HUES64 (cell line): ENCODE measurements around the gene NUMA1.

ENCODE experiments used
- H3K27ac ChIP-seq: 2 replicates; pipeline ENCODE4 v1.7.0; 2013; ENCODE audit warnings: low read depth, low read length, inconsistent platforms
- H3K27me3 ChIP-seq: 2 replicates; pipeline ENCODE4 v1.6.1; 2013; ENCODE audit warnings: mild to moderate bottlenecking, low read length; ENCODE audit not compliant: insufficient read depth
- H3K36me3 ChIP-seq: 2 replicates; pipeline ENCODE4 v1.6.1; 2013; ENCODE audit warnings: mild to moderate bottlenecking, low read length; ENCODE audit not compliant: insufficient read depth
- H3K4me1 ChIP-seq: 2 replicates; pipeline ENCODE4 v1.6.1; 2013; ENCODE audit warnings: mild to moderate bottlenecking, low read length, moderate library complexity; ENCODE audit not compliant: insufficient read depth
- H3K4me3 ChIP-seq: 2 replicates; pipeline ENCODE4 v1.5.1; 2013; ENCODE audit warnings: mild to moderate bottlenecking, low read length, moderate library complexity
- H3K9ac ChIP-seq: 2 replicates; pipeline ENCODE4 v1.6.1; 2013; ENCODE audit warnings: mild to moderate bottlenecking, low read depth, low read length
- H3K9me3 ChIP-seq: 2 replicates; pipeline ENCODE4 v1.6.1; 2013; ENCODE audit warnings: low read depth, low read length; ENCODE audit not compliant: insufficient read depth
- WGBS: fragments of 150-250, 120-280 bp; methylation state at CpG from one replicate; pipeline ENCODE4 v1.1.7; 2013; ENCODE audit warnings: missing lambda C conversion rate; 5-methylcytosine and 5-hydroxymethylcytosine counted together

NUMA1 gene

GRCh38 chr11:71998649-71999310, 81.6 kb downstream of the NUMA1 start, which contains the start of gene IL18BP:
Gene IL18BP (plus strand): TSS chr11:71998909. CDS start chr11:71999985, 1,076 bp downstream.
- H3K9me3 ChIP-seq, result no peaks in the 10 kb centered on the region
- WGBS, result 92% methylated on average over 11 of the region's 11 CpGs
- H3K27ac ChIP-seq, result no peak within 1 kb of the TSS
- no peak within 1 kb of the TSS for H3K9ac ChIP-seq
- no peak within 1 kb of the TSS for H3K4me3 ChIP-seq
- peaks cover 27% of the 10 kb centered on the region for H3K36me3 ChIP-seq
- H3K4me1 ChIP-seq, result no peaks in the 10 kb centered on the region
- H3K27me3 ChIP-seq, result no peaks in the 10 kb centered on the region

- H3K36me3 ChIP-seq, result peaks cover 20% of the 10 kb centered on the region
These were observed 82.3 kb downstream of the NUMA1 start for GRCh38 chr11:71998061-71998460.

GRCh38 chr11:71997594-71997993, 82.7 kb downstream of the NUMA1 start:
- H3K36me3 ChIP-seq, result peaks cover 15% of the 10 kb centered on the region
- H3K27me3 ChIP-seq, result no peaks in the 10 kb centered on the region
- H3K27ac ChIP-seq, result no peak overlapping the region
- H3K4me1 ChIP-seq, result no peaks in the 10 kb centered on the region
- H3K9ac ChIP-seq, result no peak overlapping the region
- no peak overlapping the region for H3K4me3 ChIP-seq
- no peaks in the 10 kb centered on the region for H3K9me3 ChIP-seq
- 91% methylated on average over 3 of the region's 3 CpGs for WGBS

More at GRCh38 chr11:71998061-71998460, 82.3 kb downstream of the NUMA1 start:
- H3K27me3 ChIP-seq, result no peaks in the 10 kb centered on the region
- no peak overlapping the region for H3K9ac ChIP-seq
- no peaks in the 10 kb centered on the region for H3K9me3 ChIP-seq
- H3K4me3 ChIP-seq, result no peak overlapping the region
- no peak overlapping the region for H3K27ac ChIP-seq
- 91% methylated on average over 2 of the region's 2 CpGs for WGBS
- H3K4me1 ChIP-seq, result no peaks in the 10 kb centered on the region

GRCh38 chr11:71996946-71997345, 83.4 kb downstream of the NUMA1 start:
- Histone ChIP-seq H3K4me1 (no peaks in the 10 kb centered on the region), H3K4me3 (no peak overlapping the region), H3K27ac (no peak overlapping the region), H3K27me3 (no peaks in the 10 kb centered on the region), H3K9me3 (no peaks in the 10 kb centered on the region), H3K9ac (no peak overlapping the region), H3K36me3 (peaks cover 9% of the 10 kb centered on the region; the same call in 1 of the 2 replicates)
- 90% methylated on average over 8 of the region's 8 CpGs for WGBS

- Histone ChIP-seq H3K27ac (no peak overlapping the region), H3K27me3 (no peaks in the 10 kb centered on the region), H3K9ac (no peak overlapping the region), H3K4me1 (no peaks in the 10 kb centered on the region), H3K9me3 (no peaks in the 10 kb centered on the region), H3K36me3 (peaks cover 5% of the 10 kb centered on the region; the same call in 1 of the 2 replicates), H3K4me3 (no peak overlapping the region)
- 92% methylated on average over 4 of the region's 4 CpGs for WGBS
These were observed 83.8 kb downstream of the NUMA1 start for GRCh38 chr11:71996517-71996916.

- Histone ChIP-seq H3K4me1 (no peaks in the 10 kb centered on the region), H3K9ac (no peak overlapping the region), H3K27me3 (no peaks in the 10 kb centered on the region), H3K27ac (no peak overlapping the region), H3K4me3 (no peak overlapping the region), H3K36me3 (peaks cover 11% of the 10 kb centered on the region), H3K9me3 (no peaks in the 10 kb centered on the region)
- WGBS, result 93% methylated on average over 3 of the region's 3 CpGs
These were observed 84.5 kb downstream of the NUMA1 start for GRCh38 chr11:71995726-71996291.

- Histone ChIP-seq H3K36me3 (peaks cover 21% of the 10 kb centered on the region), H3K9ac (no peak overlapping the region), H3K9me3 (no peaks in the 10 kb centered on the region), H3K27ac (no peak overlapping the region), H3K27me3 (no peaks in the 10 kb centered on the region), H3K4me3 (no peak overlapping the region), H3K4me1 (no peaks in the 10 kb centered on the region)
- WGBS, result 86% methylated on average over 3 of the region's 3 CpGs
These were observed 85.6 kb downstream of the NUMA1 start for GRCh38 chr11:71994786-71995185.

- Histone ChIP-seq H3K9ac (no peak overlapping the region), H3K27ac (no peak overlapping the region), H3K9me3 (no peaks in the 10 kb centered on the region), H3K27me3 (no peaks in the 10 kb centered on the region), H3K4me3 (no peak overlapping the region), H3K36me3 (peaks cover 31% of the 10 kb centered on the region), H3K4me1 (no peaks in the 10 kb centered on the region)
- 96% methylated on average over 3 of the region's 3 CpGs for whole genome bisulfite sequencing
These were observed 88.1 kb downstream of the NUMA1 start for GRCh38 chr11:71992136-71992730.

- Histone ChIP-seq H3K4me3 (no peak overlapping the region), H3K9me3 (no peaks in the 10 kb centered on the region), H3K36me3 (peaks cover 36% of the 10 kb centered on the region), H3K4me1 (no peaks in the 10 kb centered on the region), H3K27ac (no peak overlapping the region), H3K9ac (no peak overlapping the region), H3K27me3 (no peaks in the 10 kb centered on the region)
- whole genome bisulfite sequencing, result 94% methylated on average over 3 of the region's 3 CpGs
These were observed 88.8 kb downstream of the NUMA1 start for GRCh38 chr11:71991494-71991893.

GRCh38 chr11:71990701-71991100, 89.6 kb downstream of the NUMA1 start:
- H3K4me1 ChIP-seq, result no peaks in the 10 kb centered on the region
- WGBS, result 69% methylated on average over 3 of the region's 3 CpGs

GRCh38 chr11:71988050-71988449, 92.3 kb downstream of the NUMA1 start:
- Histone ChIP-seq H3K27ac (no peak overlapping the region), H3K27me3 (no peaks in the 10 kb centered on the region)

More at GRCh38 chr11:71990701-71991100, 89.6 kb downstream of the NUMA1 start:
- Histone ChIP-seq H3K9ac (no peak overlapping the region), H3K27ac (no peak overlapping the region), H3K36me3 (peaks cover 37% of the 10 kb centered on the region), H3K9me3 (no peaks in the 10 kb centered on the region), H3K4me3 (no peak overlapping the region), H3K27me3 (no peaks in the 10 kb centered on the region)

More at GRCh38 chr11:71988050-71988449, 92.3 kb downstream of the NUMA1 start:
- Histone ChIP-seq H3K9me3 (no peaks in the 10 kb centered on the region), H3K9ac (no peak overlapping the region), H3K36me3 (peaks cover 54% of the 10 kb centered on the region), H3K4me3 (no peak overlapping the region), H3K4me1 (no peaks in the 10 kb centered on the region)
- WGBS, result 96% methylated on average over 3 of the region's 3 CpGs
